HG03066 (cell line): ENCODE measurements around the gene FCHO1.

Experiments used
- ATAC-seq: cut with Tn5 transposase; IDR thresholded peaks from one replicate; pipeline ENCODE4 v1.9.1; 2021; ENCODE audit warnings: low read depth; ENCODE audit not compliant: unreplicated experiment

Gene FCHO1

GRCh38 chr19:17734146-17734545 is 17.1 kb upstream of the FCHO1 start:
- ATAC-seq = no peak

GRCh38 chr19:17735410-17735809 is 15.9 kb upstream of the FCHO1 start:
- no peak for ATAC-seq

- ATAC-seq = no peak
Measured at GRCh38 chr19:17737690-17738153, 13.6 kb upstream of the FCHO1 start.

- ATAC-seq = no peak
Measured at GRCh38 chr19:17739121-17739875, 12.0 kb upstream of the FCHO1 start.

- no peak for ATAC-seq
Measured at GRCh38 chr19:17741456-17741855, 9.8 kb upstream of the FCHO1 start.

GRCh38 chr19:17743874-17744580 is 7.2 kb upstream of the FCHO1 start:
- no peak for ATAC-seq

- ATAC-seq = peak; percentile 81
Measured at GRCh38 chr19:17747205-17748098, 3.8 kb upstream of the FCHO1 start.

GRCh38 chr19:17748884-17749638 is 2.2 kb upstream of the FCHO1 start:
- ATAC-seq = no peak

GRCh38 chr19:17749912-17750317 is 1.4 kb upstream of the FCHO1 start:
- ATAC-seq = no peak

- ATAC-seq = no peak
Measured at GRCh38 chr19:17751912-17752273, 616 bp downstream of the FCHO1 start.

GRCh38 chr19:17752865-17753639 is 1.8 kb downstream of the FCHO1 start:
- ATAC-seq = no peak

- no peak for ATAC-seq
Measured at GRCh38 chr19:17753976-17754375, 2.7 kb downstream of the FCHO1 start.

GRCh38 chr19:17754634-17755442 is 3.6 kb downstream of the FCHO1 start:
- peak; percentile 44 for ATAC-seq

- ATAC-seq = no peak
Measured at GRCh38 chr19:17755443-17755890, 4.2 kb downstream of the FCHO1 start.

- no peak for ATAC-seq
Measured at GRCh38 chr19:17755977-17756670, 4.8 kb downstream of the FCHO1 start.

- ATAC-seq = no peak
Measured at GRCh38 chr19:17757125-17757524, 5.8 kb downstream of the FCHO1 start.

- ATAC-seq = no peak
Measured at GRCh38 chr19:17758515-17758914, 7.2 kb downstream of the FCHO1 start.

GRCh38 chr19:17761148-17761547 is 9.9 kb downstream of the FCHO1 start:
- ATAC-seq = no peak
